Measurements from ENCODE around the gene TTC23.

TTC23 gene

GRCh38 chr15:99177679-99178078 lies 71.7 kb downstream of the TTC23 start:
- in situ Hi-C loops (cut with MboI; ENCODE audit: low sequenced_read_pairs, unreplicated experiment): no loop called here
- TF ChIP-seq CTCF (IDR thresholded peaks at IDR 0.05; ENCODE audit: borderline replicate concordance, control extremely low read depth, extremely low read depth, insufficient read depth, missing control alignments): no peak
- no peak for DNase-seq (ENCODE audit: low spot score)

- DNase-seq (ENCODE audit: low spot score): no peak
- no peak for TF ChIP-seq CTCF (IDR thresholded peaks at IDR 0.05; ENCODE audit: borderline replicate concordance, control extremely low read depth, extremely low read depth, insufficient read depth, missing control alignments)
- in situ Hi-C loops (cut with MboI; ENCODE audit: low sequenced_read_pairs, unreplicated experiment): no loop called here
Measured at GRCh38 chr15:99176757-99177156, 72.6 kb downstream of the TTC23 start.

DNA sequence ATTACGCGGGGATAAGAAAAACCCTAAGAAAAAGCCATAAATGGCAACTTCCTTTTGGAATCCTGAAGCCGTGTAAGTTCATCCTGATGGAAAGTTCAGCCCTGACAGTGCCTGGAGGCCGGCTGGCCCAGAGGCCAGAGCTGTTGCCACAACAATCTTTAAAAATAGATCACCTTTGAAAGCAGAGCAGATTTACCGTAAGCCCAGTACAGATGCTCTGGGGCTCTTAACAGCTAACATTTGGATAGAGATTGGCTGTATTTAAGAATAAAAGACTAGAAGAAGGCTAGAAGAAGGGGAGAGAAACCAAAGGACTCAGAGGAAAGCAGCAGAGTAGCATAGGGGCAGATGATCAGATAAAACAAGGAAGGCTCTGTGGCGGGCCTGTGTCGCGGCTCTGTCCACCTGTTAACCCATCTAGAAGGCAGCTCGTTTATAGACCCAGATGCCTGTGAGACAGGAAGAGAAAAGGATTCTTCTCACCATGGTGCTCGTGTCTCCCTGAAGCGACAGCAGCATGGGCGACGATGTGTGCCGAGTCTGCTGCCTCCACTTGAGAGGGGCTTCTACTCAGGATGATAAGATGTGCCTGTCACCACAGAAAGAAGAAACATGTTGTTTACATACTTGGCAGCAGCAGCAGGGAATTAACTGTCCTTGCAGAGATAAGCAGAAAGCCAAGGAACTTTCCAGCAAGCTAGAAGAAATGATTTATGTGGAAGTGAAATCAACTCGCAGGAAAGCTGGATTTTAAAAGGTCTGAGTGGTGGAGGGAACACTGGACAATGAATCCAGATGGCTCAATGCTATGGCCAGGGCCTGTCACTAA lies 74.6 kb downstream of the TTC23 start:
- in situ Hi-C loops (cut with MboI; ENCODE audit: low sequenced_read_pairs, unreplicated experiment): no loop called here
- TF ChIP-seq CTCF (IDR thresholded peaks at IDR 0.05; ENCODE audit: borderline replicate concordance, control extremely low read depth, extremely low read depth, insufficient read depth, missing control alignments): no peak

GRCh38 chr15:99172989-99173388 lies 76.4 kb downstream of the TTC23 start:
- DNase-seq (ENCODE audit: low spot score): no peak
- in situ Hi-C loops (cut with MboI; ENCODE audit: low sequenced_read_pairs, unreplicated experiment): no loop called here
- no peak for TF ChIP-seq CTCF (IDR thresholded peaks at IDR 0.05; ENCODE audit: borderline replicate concordance, control extremely low read depth, extremely low read depth, insufficient read depth, missing control alignments)

More for the DNA sequence above, 74.6 kb downstream of the TTC23 start:
- no peak for DNase-seq (ENCODE audit: low spot score)

GRCh38 chr15:99172171-99172570 lies 77.2 kb downstream of the TTC23 start:
- DNase-seq (ENCODE audit: low spot score): no peak
- no peak for TF ChIP-seq CTCF (IDR thresholded peaks at IDR 0.05; ENCODE audit: borderline replicate concordance, control extremely low read depth, extremely low read depth, insufficient read depth, missing control alignments)
- in situ Hi-C loops (cut with MboI; ENCODE audit: low sequenced_read_pairs, unreplicated experiment): no loop called here

DNA sequence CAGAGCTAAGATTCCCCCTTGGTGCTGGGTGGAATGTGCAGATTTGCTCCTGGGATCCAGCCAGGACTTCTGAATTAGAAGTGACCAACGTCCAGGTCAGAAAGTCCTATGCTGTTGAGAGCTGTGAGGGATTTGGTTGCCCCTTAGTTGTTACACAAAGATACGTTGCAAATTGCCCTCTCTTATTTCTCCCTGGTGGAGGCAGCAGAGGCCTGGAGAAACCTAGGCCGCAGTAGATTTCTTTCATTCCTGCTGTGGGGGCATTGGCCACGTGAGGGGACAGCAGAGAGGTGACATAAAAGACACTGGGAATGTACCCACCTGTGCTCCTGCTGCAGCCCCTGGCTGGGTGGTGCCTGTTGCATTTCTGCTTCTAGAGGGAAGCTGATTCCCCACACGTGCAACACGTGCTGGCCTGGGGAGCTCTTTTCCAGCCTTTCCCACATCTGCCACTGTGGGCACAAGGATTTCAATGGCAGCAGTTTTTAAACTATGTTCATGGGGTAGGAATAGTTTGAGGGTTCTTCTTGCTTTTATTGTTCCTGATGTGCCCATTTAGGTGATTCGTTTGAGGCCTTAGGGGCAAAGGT lies 78.8 kb downstream of the TTC23 start:
- in situ Hi-C loops (cut with MboI; ENCODE audit: low sequenced_read_pairs, unreplicated experiment): no loop called here
- no peak for TF ChIP-seq CTCF (IDR thresholded peaks at IDR 0.05; ENCODE audit: borderline replicate concordance, control extremely low read depth, extremely low read depth, insufficient read depth, missing control alignments)
- no peak for DNase-seq (ENCODE audit: low spot score)
